ENCODE measurements around the gene CFLAR. TPM values are rescaled to one million over a fixed set of nuclear protein-coding genes. Genes with fewer than 3 reads are reported as not detected.
"Not testable (repeated sequence)": the region's sequence is repeated elsewhere in the genome, so short reads cannot be mapped to it uniquely, and the experiment has no call there.

Gene CFLAR
- total RNA-seq, 4 donors from 2014 or later, result 157 to 526 (median 297) TPM

DNA sequence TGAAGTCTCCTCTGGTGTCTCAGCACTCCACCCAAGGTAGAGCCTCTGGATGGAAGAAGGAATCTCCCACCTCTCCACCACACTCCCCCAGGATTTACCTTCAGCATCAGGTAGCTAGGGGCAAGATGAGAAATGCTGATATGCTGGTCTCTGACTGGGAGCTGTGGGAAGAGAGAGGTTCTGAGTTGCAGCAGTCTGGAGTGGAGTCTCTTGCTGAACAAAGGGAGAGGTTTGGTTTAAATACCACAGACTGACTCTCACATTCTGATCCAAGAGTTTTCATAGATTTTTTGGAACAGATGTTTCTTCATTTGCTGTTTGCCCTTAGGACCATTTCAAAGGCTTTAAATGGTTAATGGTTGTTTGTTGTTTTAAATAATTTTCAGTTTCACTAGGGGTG lies 1.1 kb upstream of the CFLAR start:
- H3K27ac ChIP-seq, result no peak overlapping the region
- no peaks in the 10 kb centered on the region for H3K36me3 ChIP-seq
- H3K27me3 ChIP-seq, result no peaks in the 10 kb centered on the region
- peak overlapping the region in 1 of 4 donors; percentile 1 for H3K4me3 ChIP-seq
- no peaks in the 10 kb centered on the region for H3K9me3 ChIP-seq
- H3K4me1 ChIP-seq, result peaks cover 0 to 12% (median 0%) of the 10 kb centered on the region in 4 donors
- DNase-seq, result no peak
- TF ChIP-seq POLR2A (IDR thresholded peaks at IDR 0.05), result no peak
- TF ChIP-seq, protein P1, sequence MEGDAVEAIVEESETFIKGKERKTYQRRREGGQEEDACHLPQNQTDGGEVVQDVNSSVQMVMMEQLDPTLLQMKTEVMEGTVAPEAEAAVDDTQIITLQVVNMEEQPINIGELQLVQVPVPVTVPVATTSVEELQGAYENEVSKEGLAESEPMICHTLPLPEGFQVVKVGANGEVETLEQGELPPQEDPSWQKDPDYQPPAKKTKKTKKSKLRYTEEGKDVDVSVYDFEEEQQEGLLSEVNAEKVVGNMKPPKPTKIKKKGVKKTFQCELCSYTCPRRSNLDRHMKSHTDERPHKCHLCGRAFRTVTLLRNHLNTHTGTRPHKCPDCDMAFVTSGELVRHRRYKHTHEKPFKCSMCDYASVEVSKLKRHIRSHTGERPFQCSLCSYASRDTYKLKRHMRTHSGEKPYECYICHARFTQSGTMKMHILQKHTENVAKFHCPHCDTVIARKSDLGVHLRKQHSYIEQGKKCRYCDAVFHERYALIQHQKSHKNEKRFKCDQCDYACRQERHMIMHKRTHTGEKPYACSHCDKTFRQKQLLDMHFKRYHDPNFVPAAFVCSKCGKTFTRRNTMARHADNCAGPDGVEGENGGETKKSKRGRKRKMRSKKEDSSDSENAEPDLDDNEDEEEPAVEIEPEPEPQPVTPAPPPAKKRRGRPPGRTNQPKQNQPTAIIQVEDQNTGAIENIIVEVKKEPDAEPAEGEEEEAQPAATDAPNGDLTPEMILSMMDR (IDR thresholded peaks at IDR 0.05), result no peak

DNA sequence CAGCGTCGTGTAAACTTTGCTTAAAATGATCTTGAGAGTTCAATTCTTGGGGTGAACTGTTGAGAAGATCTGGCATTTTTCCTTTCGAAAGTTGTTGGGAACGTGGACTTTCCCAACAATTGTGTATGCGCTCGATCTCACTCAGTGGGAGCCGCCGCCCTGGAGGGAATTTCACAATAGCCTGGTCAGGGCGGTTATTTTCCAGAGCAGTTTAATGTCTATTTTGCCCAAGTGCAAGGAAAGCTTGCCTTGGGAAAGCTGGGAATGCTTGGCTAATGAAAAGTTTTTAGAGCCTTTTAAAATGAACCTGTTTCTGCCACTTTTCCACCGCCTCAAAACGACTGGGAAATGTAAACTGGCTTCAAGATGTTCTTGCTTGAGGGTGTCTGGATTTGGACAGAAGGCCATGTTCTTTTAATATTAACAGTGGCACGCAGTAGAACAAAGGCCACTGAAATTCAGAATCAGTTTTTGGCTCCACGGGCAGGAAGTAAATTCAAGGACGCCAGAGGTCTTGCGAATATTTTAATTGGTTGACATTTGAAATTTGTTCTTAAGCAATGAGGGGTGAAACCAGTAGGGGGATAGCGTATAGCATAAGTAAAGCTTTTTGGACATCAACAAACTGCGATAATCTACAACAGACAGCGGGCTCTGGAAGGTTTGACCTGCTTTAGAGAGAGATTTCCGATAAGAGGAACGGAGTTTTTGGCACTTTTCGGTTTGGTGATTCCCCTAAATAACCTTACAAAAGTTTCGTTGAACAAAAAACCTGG lies 1.2 kb downstream of the CFLAR start:
- TF ChIP-seq POLR2A (IDR thresholded peaks at IDR 0.05), result peak in 1 of 2 donors; percentile 26
- TF ChIP-seq, protein P1 (IDR thresholded peaks at IDR 0.05), result peak; percentile 30 to 57 (median 48)
- no peaks in the 10 kb centered on the region for H3K9me3 ChIP-seq
- H3K4me1 ChIP-seq, result peaks cover 0 to 15% (median 0%) of the 10 kb centered on the region in 4 donors
- no peaks in the 10 kb centered on the region for H3K36me3 ChIP-seq
- DNase-seq, result peak in 2 of 3 donors; percentile 54 to 83
- no peaks in the 10 kb centered on the region for H3K27me3 ChIP-seq
- H3K27ac ChIP-seq, result peak overlapping the region; percentile 99 to 100 (median 100)
- peak overlapping the region; percentile 84 to 94 (median 92) for H3K4me3 ChIP-seq

DNA sequence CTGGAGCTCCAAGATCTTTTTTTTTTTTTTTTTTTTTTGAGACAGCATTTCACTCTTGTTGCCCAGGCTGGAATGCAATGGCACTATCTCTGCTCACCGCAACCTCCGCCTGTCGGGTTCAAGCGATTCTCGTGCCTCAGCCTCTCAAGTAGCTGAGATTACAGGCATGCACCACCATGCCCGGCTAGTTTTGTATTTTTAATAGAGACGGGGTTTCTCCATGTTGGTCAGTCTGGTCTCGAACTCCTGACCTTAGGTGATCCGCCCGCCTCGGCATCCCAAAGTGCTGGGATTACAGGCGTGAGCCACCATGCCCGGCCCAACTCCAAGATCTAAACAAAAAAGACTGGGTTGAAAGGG lies 1.8 kb downstream of the CFLAR start:
- H3K9me3 ChIP-seq, H3K27me3 ChIP-seq, H3K36me3 ChIP-seq: not testable (repeated sequence)
- H3K27ac ChIP-seq, result peak overlapping the region; percentile 99 to 100 (median 100)
- peaks cover 0 to 21% (median under 1%) of the 10 kb centered on the region in 4 donors for H3K4me1 ChIP-seq
- peak overlapping the region; percentile 84 to 94 (median 92) for H3K4me3 ChIP-seq
- peak in 1 of 3 donors; percentile 31 for DNase-seq

DNA sequence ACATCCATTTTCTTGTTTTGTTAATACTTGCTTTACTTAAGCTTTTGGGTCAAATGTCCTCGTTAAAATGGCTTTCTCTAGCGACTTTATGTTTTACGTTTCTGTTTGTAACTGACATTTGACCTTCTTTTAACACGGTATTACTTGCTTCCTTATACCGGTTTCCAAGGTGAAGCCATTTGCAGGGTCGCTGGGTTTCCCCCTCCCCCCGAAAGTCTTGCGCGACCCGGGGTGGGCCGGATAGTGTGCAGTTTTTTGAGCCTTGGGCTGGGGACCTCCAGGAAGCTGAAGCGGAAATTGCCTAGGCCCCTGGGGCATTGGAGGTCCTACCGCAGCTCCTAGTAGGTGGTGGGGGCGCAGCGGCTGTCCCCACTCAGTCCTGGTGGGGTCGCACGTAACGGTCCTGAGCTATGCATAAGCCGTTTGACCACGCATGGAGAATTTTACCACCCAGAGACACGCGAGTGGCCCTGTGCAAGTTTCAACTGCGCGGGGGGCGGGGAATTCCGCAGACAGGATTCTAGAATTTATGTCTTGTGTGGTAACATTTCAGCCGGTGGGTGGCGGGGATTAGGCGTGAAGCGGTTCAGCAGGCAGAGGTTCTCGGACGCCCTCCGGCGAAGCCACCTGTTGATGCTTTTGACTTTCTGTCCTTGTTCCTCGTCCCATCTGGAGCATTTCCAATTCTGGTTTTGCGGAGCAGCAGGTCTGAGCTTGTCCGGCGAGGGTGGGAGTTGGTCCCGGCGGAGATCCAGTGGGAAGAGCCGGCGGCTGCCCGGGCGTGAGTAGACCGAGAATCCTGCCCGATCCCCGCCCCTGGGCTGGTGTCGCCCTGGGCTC lies 2.4 kb downstream of the CFLAR start:
- no peaks in the 10 kb centered on the region for H3K9me3 ChIP-seq
- peak overlapping the region; percentile 99 to 100 (median 100) for H3K27ac ChIP-seq
- no peaks in the 10 kb centered on the region for H3K27me3 ChIP-seq
- H3K4me1 ChIP-seq, result peaks cover 0 to 27% (median 3%) of the 10 kb centered on the region in 4 donors
- peak overlapping the region; percentile 84 to 94 (median 92) for H3K4me3 ChIP-seq
- peak; percentile 85 to 97 (median 96) for DNase-seq
- peak in 1 of 2 donors; percentile 67 for TF ChIP-seq POLR2A (IDR thresholded peaks at IDR 0.05)
- TF ChIP-seq, protein P1 (IDR thresholded peaks at IDR 0.05), result peak in 5 of 6 experiments; percentile 10 to 50 (median 41)
- no peaks in the 10 kb centered on the region for H3K36me3 ChIP-seq

DNA sequence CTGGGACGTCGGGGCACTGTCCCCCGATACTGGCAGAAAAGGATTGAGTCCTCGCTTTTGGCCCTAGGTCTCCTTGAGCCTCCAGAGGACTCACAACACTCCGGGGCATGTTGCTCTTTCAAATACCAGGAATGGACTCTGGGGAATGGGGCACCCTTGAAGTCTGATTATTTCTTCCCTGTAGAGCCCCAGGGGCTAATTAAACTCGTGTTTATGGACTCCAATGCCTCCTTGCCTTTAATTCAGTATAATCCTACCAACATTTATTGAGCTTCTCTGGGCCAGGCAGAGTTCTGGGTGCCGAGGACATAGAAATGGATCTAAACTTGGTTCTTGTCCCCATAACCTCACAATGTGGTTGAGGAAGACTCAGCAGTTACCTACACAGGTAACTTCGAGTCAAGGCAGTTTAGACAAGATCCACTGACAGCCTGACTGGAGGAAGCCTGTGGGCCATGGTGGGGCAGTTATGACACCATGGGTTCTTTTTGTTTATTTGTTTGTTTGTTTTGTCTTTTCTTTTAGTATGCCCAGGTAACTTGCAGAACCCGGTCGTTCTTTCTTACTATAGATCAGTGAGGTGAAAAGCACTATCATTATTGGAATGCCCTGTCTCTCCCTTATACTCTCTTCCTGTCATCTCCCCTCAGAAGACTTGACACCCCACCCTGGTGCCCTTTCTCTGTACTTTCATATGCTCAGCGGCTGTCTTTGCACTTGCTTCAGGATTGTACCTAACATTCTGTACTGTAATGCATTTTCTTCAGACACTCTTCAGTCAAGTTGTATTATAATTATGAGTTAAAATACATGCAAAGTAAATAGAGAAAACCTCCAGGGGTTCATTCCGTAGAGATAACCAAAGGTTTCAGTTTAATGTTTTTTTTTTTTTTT lies 3.2 kb downstream of the CFLAR start:
- Histone ChIP-seq H3K36me3 (no peaks in the 10 kb centered on the region), H3K4me3 (peak overlapping the region; percentile 84 to 94 (median 92)), H3K4me1 (peaks cover 0 to 36% (median 5%) of the 10 kb centered on the region in 4 donors), H3K27me3 (no peaks in the 10 kb centered on the region), H3K9me3 (no peaks in the 10 kb centered on the region), H3K27ac (peak overlapping the region; percentile 99 to 100 (median 100))
- DNase-seq, result no peak
- TF ChIP-seq POLR2A (IDR thresholded peaks at IDR 0.05), result no peak
- TF ChIP-seq, protein P1 (IDR thresholded peaks at IDR 0.05), result no peak

All from Peyer's patch (tissue), 4 donors.